Activated naive CD8-positive, alpha-beta T cell (primary cell): ENCODE data around the gene EML3.
A peak's percentile ranks its signal among the peaks of the same experiment; 100 is the strongest.
"Not testable (repeated sequence)": the region's sequence is repeated elsewhere in the genome, so short reads cannot be mapped to it uniquely, and the experiment has no call there.

ENCODE experiments used
- H3K27ac Mint-ChIP-seq: one replicate; pipeline ENCODE4 v1.8.0; 2021; ENCODE audit warnings: mixed read lengths
- H3K27me3 Mint-ChIP-seq: one replicate; pipeline ENCODE4 v1.8.0; 2021; ENCODE audit warnings: mixed read lengths
- H3K36me3 Mint-ChIP-seq: one replicate; pipeline ENCODE4 v1.8.0; 2021; ENCODE audit warnings: mixed read lengths
- H3K4me1 Mint-ChIP-seq: one replicate; pipeline ENCODE4 v1.8.0; 2021; ENCODE audit warnings: low read depth, mixed read lengths
- H3K4me3 Mint-ChIP-seq: one replicate; pipeline ENCODE4 v1.8.0; 2021; ENCODE audit warnings: mild to moderate bottlenecking, mixed read lengths
- H3K9me3 Mint-ChIP-seq: one replicate; pipeline ENCODE4 v1.8.0; 2021; ENCODE audit warnings: low read depth, mixed read lengths

The EML3 gene

DNA sequence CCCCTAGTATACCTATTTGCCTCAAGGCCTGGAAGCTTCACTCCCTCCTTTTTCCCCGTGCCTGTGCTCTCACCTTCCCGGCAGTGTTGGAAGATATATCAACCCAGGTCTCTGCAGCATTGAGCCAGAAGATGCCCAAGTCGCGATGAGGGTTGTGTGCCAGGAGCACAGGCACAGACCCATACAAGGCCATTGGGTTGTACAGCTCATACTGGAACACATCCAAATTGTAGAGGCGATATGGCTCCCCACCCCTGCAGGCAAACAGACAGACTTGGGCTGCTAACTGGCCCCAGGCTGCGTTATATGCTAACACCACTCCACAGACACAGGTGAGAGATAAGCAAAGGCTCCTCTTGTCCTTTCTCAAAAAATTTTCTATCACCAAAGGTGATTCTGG lies 19.9 kb upstream of the EML3 start:
- Mint-ChIP-seq H3K27ac (peak overlapping the region; percentile 17), H3K36me3 (peaks cover 8% of the 10 kb centered on the region), H3K4me3 (no peak overlapping the region), H3K4me1 (peaks cover 23% of the 10 kb centered on the region), H3K27me3 (no peaks in the 10 kb centered on the region), H3K9me3 (no peaks in the 10 kb centered on the region)

DNA sequence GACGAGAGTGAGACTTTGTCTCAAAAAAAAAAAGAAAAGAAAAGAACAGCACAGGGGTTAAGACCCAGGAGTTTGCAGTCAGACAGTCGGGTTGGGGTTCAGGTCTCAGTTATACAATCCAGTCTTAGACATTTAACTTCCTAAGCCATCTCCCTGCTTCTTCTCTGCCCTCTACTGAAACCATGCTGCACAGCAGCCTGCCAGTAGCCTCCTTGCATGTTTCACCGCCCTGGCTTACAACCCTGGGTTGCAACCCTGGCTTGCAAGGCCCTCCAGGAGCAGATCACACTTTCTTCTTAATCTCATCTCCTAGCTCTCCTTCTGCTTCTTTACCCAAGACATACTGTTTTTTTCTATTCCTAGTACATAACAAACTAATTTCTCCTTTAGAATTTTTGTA lies 15.1 kb upstream of the EML3 start:
- no peaks in the 10 kb centered on the region for H3K9me3 Mint-ChIP-seq
- H3K27me3 Mint-ChIP-seq, result no peaks in the 10 kb centered on the region
- H3K4me1 Mint-ChIP-seq, result peaks cover 3% of the 10 kb centered on the region
- peak overlapping the region; percentile 4 for H3K27ac Mint-ChIP-seq
- H3K4me3 Mint-ChIP-seq, result no peak overlapping the region
- peaks cover 3% of the 10 kb centered on the region for H3K36me3 Mint-ChIP-seq

DNA sequence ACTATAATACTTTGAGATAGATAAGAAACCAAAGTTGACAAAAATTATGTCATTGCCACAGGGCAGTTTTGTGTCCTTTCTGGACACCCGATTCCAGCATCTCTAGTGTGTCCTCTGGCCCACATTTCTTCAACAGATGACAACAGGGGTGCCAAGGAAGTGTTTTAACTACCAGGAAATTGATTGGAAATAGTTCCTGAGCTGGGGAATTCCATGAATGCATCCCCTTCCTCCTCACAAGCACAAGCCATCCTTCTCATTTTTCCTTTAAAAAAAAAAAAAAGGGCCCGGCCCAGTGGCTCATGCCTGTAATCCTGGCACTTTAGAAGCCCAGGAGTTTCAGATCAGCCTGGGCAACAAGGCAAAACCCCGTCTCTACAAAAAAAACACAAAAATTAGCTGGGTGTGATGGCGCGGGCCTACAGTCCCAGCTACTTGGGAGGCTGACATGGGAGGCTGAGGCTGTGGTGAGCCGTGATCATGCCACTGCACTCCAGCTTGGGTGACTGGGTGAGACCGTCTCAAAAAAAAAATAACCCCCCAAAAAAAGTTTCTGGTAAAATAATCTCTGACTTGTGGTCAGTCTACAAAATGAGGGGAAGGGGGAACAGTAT lies 10.0 kb upstream of the EML3 start:
- H3K9me3 Mint-ChIP-seq, result no peaks in the 10 kb centered on the region
- peaks cover 7% of the 10 kb centered on the region for H3K36me3 Mint-ChIP-seq
- peak overlapping the region; percentile 99 for H3K27ac Mint-ChIP-seq
- H3K27me3 Mint-ChIP-seq, result no peaks in the 10 kb centered on the region
- H3K4me3 Mint-ChIP-seq, result peak overlapping the region; percentile 88
- H3K4me1 Mint-ChIP-seq, result peaks cover 28% of the 10 kb centered on the region

DNA sequence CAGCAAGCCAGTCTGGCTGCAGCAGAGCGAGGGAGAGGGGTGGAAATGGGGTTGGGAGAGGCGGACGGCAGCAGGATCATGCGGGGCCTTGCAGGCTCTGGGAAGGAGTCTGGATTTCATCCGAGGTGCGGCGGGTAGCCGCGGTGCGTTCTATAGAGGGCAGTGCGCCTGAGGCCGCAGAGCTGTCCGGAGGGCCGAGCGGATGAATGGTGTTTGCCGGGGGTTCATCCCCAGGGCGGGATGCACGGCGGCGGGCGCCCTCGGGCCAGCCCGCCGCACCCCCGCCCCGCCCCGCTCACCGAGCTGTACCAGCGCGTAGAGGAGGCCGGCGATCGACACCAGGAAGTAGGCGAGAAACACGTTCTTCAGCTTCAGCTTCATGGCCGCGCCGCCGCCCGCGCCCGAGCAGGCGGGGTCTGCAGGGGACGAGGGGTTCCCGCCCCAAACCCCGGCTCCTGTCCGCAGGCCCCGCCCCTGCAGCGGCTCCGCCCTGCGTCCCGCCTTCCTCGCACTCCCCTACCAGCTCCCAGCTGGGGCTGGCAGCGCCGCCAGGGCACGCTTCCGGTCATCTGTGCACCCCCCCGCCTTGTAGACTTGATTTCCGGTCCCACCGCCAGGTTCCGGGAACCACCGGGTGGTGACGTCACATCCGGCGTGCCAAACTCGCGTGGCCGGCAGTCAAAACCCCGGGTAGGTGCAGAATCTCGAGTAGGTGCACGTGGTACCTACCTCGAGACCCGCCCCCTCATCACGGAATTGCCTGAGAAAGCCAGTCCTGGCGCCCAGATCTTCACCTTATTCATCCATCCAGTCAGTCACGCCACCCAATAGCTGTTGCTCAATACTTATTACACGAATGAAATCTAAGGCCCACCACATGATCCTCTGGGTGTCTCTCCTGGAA lies 9.2 kb upstream of the EML3 start, which contains the start of gene B3GAT3:
Gene B3GAT3 (minus strand): TSS at position 420 of the 904 bp plus-strand sequence. CDS start 39 bp downstream, at position 381.
- peak within 1 kb of the TSS; percentile 99 for H3K27ac Mint-ChIP-seq
- H3K4me1 Mint-ChIP-seq, result peaks cover 28% of the 10 kb centered on the region
- H3K27me3 Mint-ChIP-seq, result no peaks in the 10 kb centered on the region
- peaks cover 7% of the 10 kb centered on the region for H3K36me3 Mint-ChIP-seq
- no peaks in the 10 kb centered on the region for H3K9me3 Mint-ChIP-seq
- peak within 1 kb of the TSS; percentile 100 for H3K4me3 Mint-ChIP-seq

DNA sequence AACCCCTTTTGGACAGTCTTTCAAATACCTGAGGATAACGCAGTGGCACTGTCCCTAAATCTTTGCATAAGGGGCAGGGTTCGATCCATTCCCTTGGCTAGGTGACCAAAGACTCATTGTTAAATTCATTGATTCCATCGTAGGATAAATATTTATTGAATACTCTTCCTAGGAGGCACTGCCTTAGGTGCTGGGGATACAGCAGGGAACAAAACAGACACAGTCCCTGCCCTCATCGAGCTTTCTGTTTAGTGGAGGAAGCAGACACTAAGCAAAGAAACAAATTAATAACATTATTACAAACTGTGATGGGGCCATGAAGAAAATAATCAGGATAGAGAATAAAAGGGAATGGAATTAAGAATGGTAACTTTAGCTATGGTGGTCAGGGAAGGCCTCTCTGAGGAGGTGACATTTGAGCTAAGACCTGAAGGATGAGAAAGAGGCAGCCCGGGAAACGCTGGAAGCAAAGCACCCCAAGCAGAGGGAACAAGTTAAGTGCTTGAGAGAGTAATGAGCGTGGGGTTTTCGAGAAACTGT lies 8.5 kb upstream of the EML3 start:
- H3K36me3 Mint-ChIP-seq, result peaks cover 7% of the 10 kb centered on the region
- H3K4me1 Mint-ChIP-seq, result peaks cover 30% of the 10 kb centered on the region
- peak overlapping the region; percentile 100 for H3K4me3 Mint-ChIP-seq
- H3K27ac Mint-ChIP-seq, result peak overlapping the region; percentile 99
- H3K27me3 Mint-ChIP-seq, result no peaks in the 10 kb centered on the region
- no peaks in the 10 kb centered on the region for H3K9me3 Mint-ChIP-seq

DNA sequence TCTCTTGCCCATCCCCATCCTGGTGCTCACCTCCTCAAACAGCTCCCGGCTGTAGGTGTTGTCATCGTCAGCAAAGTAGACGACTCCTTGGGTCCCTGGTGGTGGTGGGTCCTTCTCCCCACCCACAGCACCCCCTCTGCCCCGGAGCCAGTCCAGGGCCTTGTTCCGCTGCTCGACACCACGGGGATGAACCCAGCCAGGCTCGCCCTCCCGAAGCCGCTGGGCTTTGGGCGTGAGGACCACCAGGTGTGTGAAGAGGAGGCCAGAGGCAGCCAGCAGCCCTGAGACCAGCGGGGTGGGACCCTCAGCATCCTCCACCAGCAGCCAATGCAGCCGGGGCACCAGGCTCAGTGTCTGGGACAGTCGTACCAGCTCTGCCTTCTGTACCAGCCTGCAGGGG lies 4.4 kb upstream of the EML3 start:
- not testable (repeated sequence) for H3K27me3 Mint-ChIP-seq, H3K4me3 Mint-ChIP-seq, H3K36me3 Mint-ChIP-seq, H3K9me3 Mint-ChIP-seq, H3K27ac Mint-ChIP-seq
- H3K4me1 Mint-ChIP-seq, result peaks cover 39% of the 10 kb centered on the region

DNA sequence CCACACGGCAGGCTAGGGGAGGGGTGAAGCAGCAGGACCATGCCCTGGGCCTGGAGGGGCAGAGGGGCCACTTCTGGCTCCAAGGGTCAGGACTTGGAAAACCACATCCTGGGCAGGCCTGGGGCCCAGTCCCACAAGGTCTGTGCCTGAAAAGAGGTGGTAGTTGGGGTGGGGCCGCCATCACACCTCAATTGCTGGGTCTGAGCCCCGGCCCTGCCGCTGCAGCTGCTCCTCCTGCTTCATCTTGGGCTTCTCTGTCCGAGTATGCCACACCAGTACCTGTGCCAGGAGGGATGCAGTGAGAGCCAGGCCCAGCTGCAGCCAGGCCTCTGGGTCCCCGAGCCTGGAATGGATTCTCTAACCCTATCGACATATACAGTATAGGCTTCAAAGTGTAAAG lies 2.9 kb upstream of the EML3 start:
- no peak overlapping the region for H3K27ac Mint-ChIP-seq
- peaks cover 36% of the 10 kb centered on the region for H3K4me1 Mint-ChIP-seq

DNA sequence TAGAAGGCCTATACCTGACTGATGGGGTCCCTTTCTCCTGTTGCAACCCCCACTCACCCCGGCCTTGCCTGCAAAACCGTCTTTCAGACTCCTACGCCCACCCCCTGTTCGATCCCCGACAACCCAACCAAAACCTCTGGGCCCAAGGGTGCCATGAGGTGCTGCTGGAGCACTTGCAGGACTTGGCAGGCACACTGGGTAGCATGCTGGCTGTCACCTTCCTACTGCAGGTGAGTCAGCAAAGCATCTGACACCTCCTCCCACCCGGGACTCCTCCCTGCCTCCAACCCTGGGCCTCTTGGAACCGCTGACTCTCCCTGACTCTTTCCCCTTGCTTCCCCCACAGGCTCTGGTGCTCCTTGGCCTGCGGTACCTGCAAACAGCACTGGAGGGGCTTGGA lies 1.7 kb upstream of the EML3 start:
- peaks cover 2% of the 10 kb centered on the region for H3K36me3 Mint-ChIP-seq
- H3K27me3 Mint-ChIP-seq, result no peaks in the 10 kb centered on the region
- peak overlapping the region; percentile 91 for H3K27ac Mint-ChIP-seq
- H3K4me1 Mint-ChIP-seq, result peaks cover 41% of the 10 kb centered on the region
- no peaks in the 10 kb centered on the region for H3K9me3 Mint-ChIP-seq
- peak overlapping the region; percentile 74 for H3K4me3 Mint-ChIP-seq

More for the DNA sequence above, 2.9 kb upstream of the EML3 start:
- H3K9me3 Mint-ChIP-seq, result no peaks in the 10 kb centered on the region
- no peaks in the 10 kb centered on the region for H3K27me3 Mint-ChIP-seq
- no peak overlapping the region for H3K4me3 Mint-ChIP-seq
- peaks cover 2% of the 10 kb centered on the region for H3K36me3 Mint-ChIP-seq

DNA sequence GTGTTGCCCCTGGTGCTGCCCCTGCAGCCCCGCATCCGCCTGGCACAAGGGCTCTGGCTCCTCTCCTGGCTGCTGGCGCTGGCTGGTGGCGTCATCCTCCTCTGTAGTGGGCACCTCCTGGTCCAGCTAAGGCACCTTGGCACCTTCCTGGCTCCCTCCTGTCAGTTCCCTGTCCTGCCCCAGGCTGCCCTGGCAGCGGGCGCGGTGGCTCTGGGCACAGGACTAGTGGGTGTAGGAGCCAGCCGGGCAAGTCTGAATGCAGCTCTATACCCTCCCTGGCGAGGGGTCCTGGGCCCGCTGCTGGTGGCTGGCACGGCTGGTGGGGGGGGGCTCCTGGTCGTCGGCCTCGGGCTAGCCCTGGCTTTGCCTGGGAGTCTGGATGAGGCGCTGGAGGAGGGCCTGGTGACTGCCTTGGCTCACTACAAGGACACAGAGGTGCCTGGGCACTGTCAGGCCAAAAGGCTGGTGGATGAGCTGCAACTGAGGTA lies 760 bp upstream of the EML3 start:
- Mint-ChIP-seq H3K27ac (no peak overlapping the region), H3K9me3 (no peaks in the 10 kb centered on the region)

DNA sequence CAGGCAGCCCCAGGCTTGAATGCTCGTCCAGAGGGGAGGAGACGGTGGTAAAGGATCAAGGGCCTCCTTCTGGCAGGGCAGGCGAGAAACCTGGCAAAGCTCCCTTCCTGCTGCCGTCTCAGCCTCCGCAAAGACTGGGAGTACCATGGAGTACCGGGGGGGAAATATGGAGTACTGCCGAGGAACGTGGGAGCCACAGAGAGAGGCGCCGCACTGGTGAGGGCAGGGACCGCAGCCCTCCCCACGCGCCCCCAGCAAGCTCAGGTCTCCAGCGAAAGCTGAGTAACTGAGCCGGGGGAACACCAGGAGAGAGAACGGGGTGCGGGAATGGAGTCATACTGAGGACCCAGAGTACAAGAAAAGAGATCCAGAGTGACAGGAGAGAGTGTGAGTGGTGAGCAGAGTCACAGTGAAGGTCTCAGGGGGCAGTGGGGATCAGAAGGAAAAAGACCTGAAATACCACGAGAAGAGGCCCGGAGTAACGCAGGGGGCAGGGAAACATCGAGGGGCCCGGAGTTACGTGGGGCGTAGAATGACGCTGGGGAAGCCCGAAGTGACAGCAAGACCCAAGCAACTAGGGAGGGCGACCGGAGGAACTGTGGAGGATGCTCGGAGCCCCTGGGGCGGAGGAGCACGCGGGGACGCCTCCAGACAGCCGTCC lies 740 bp downstream of the EML3 start:
- Mint-ChIP-seq H3K36me3 (peaks cover 2% of the 10 kb centered on the region), H3K27me3 (no peaks in the 10 kb centered on the region), H3K27ac (peak overlapping the region; percentile 99), H3K4me3 (peak overlapping the region; percentile 99), H3K9me3 (no peaks in the 10 kb centered on the region), H3K4me1 (peaks cover 53% of the 10 kb centered on the region)

More for the DNA sequence above, 760 bp upstream of the EML3 start:
- Mint-ChIP-seq H3K27me3 (no peaks in the 10 kb centered on the region), H3K36me3 (peaks cover 2% of the 10 kb centered on the region), H3K4me1 (peaks cover 44% of the 10 kb centered on the region), H3K4me3 (peak overlapping the region; percentile 58)

DNA sequence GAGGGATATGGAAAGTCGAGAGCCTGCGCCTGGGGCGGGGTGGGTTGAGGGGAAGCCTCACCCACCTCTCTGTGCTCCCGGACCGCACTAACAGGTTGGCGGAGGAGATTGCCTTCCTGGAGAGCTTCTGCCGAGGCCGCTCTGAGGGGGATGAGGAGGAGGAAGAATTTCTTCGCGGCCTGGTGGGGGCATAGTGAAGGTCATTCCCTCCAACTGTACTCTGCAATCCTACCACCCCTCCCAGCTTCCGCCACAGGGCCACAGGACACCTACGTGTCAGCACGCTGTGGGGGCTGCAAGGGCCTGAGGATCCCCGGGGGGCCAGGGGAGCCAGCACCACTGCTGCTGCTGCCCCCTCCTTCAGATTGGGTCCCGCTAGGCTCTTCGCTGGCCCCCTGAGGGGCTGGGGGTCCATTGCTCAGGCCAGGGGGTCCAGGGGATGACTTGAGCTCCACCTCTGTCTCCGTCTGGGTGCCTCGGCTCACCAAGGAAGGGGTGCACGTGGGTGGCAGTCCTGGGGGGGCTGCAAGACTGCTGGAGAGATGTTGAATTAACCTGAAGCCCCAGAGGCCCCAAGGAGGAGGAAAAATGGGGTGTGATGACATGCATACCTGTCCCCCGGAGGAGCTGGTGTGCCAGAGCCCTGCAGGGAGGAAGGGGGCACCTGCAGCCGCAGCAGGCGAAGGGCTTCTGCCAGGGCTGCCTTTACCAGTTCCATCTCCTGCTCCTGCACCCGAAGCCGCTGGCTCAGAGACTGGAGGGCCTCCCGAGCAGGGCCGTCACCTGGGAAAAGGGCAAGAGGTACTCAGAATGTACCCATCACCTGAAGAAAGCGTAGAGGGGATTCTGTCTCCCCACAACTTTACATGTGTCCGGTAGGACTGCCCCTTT lies 1.5 kb downstream of the EML3 start:
- Mint-ChIP-seq H3K9me3 (no peaks in the 10 kb centered on the region), H3K36me3 (peaks cover 4% of the 10 kb centered on the region), H3K27ac (peak overlapping the region; percentile 99), H3K4me3 (peak overlapping the region; percentile 99), H3K27me3 (no peaks in the 10 kb centered on the region), H3K4me1 (peaks cover 53% of the 10 kb centered on the region)

DNA sequence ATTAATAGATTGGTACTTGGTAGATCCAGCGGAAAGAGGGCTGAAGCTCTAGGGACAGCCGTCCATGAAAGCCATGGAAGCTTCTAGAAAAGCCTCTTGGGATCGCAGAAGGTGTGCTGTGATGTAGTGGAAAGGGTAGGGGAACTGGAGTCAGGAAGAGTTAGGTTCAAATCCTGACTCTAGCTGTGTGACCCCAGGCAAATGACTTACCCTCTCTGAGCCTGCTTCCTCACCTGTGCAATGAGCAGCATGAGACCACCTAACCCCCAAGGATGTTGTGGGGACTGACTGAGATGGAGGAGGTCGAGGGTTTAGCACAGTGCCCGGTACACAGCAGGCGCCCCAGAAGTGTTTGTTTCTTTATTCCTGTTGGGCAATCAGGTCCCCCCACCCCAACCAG lies 2.2 kb downstream of the EML3 start:
- no peaks in the 10 kb centered on the region for H3K9me3 Mint-ChIP-seq

DNA sequence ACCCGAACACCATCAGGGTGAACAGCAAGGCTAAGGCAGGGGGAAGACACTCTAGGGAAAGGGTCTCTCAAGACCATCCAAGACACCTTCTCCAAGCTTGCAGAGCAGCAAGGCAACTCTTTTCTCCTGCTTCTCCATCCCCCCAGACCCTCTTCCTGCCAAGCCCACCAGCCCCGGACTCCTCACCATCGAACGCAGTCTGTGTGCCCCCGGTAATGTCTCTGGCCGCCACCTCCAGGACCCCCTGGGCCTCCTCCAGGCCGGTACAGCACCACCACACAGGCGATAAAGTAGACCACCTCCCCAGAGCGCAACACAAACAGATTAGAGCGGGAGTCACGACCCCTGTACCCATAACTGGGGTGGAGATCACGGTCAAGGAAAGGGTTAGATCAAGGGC lies 3.8 kb downstream of the EML3 start:
- peak overlapping the region; percentile 46 for H3K27ac Mint-ChIP-seq
- H3K9me3 Mint-ChIP-seq, result no peaks in the 10 kb centered on the region
- peaks cover 2% of the 10 kb centered on the region for H3K36me3 Mint-ChIP-seq
- H3K4me3 Mint-ChIP-seq, result peak overlapping the region; percentile 46
- peaks cover 46% of the 10 kb centered on the region for H3K4me1 Mint-ChIP-seq
- H3K27me3 Mint-ChIP-seq, result no peaks in the 10 kb centered on the region

More for the DNA sequence above, 2.2 kb downstream of the EML3 start:
- Mint-ChIP-seq H3K27ac (peak overlapping the region; percentile 99), H3K4me1 (peaks cover 53% of the 10 kb centered on the region), H3K27me3 (no peaks in the 10 kb centered on the region), H3K4me3 (peak overlapping the region; percentile 80), H3K36me3 (peaks cover 4% of the 10 kb centered on the region)

DNA sequence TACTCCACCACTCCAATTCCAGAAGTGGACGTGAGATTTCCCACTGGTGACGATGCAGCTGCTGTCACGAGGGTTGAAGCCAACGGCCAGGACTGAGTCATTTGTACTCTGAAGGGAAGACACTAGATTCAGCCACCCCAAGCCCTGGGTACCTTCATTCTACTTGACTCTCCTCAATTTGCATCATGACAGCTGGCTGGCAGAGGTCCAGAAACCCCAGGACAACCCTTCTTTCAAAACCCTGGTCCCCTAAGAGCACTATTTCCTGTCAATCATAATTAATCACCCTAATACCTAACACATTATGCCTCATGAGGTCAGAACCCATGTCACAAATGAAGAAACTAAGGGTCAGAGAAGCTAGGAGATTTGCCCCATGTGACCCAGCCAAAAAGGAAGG lies 4.9 kb downstream of the EML3 start:
- Mint-ChIP-seq H3K27me3 (no peaks in the 10 kb centered on the region), H3K36me3 (peaks cover 5% of the 10 kb centered on the region), H3K9me3 (no peaks in the 10 kb centered on the region), H3K27ac (no peak overlapping the region), H3K4me3 (no peak overlapping the region), H3K4me1 (peaks cover 51% of the 10 kb centered on the region)
